PC-3 (cell line): ENCODE results near the gene LITAF. TPM values are rescaled to one million over a fixed set of nuclear protein-coding genes. Genes with fewer than 3 reads are reported as not detected.

Source experiments
- ATAC-seq: fragments of 200-7000 bp; cut with Tn5 transposase; 2 replicates; pipeline ENCODE4 v1.9.1; 2020; ENCODE audit warnings: mild to moderate bottlenecking, moderate library complexity
- BruUV-seq: library from RNA; stranded (reverse); fragments of 400-500 nt; replicated peaks from 2 replicates; lab custom pipeline; 2021; lab: Mats Ljungman, UMichigan
- CTCF ChIA-PET: fragments of 300-600 bp; sonication (Branson Sonifier 250); formaldehyde crosslinking; loops from one replicate; lab custom pipeline; 2022; ENCODE audit warnings: antibody characterized with exemption; lab: Charles Lee
- POLR2A ChIA-PET: fragments of 300-600 bp; sonication (Branson Sonifier 250); formaldehyde crosslinking; loops from one replicate; lab custom pipeline; 2022; ENCODE audit warnings: antibody characterized with exemption; ENCODE audit not compliant: unreplicated experiment; lab: Charles Lee
- DNase-seq: peaks from one replicate; pipeline ENCODE4 v3.0.0-alpha.2; 2015
- H2AFZ ChIP-seq: fragments of 300-600 bp; sonication (generic); 2 replicates; pipeline ENCODE4 v1.6.0; 2016; ENCODE audit warnings: antibody characterized with exemption, low read length
- H3F3A ChIP-seq: fragments of 300-600 bp; sonication (generic); one replicate; pipeline ENCODE4 v1.6.0; 2017; ENCODE audit warnings: antibody characterized with exemption, low read length, control low read depth, mild to moderate bottlenecking; ENCODE audit not compliant: unreplicated experiment
- H3K27ac ChIP-seq: fragments of 300-600 bp; sonication (generic); 2 replicates; pipeline ENCODE4 v1.5.1; 2016; ENCODE audit warnings: mild to moderate bottlenecking, low read length
- H3K27me3 ChIP-seq: fragments of 300-600 bp; sonication (generic); 2 replicates; pipeline ENCODE4 v1.6.1; 2016; ENCODE audit warnings: low read length, mixed read lengths
- H3K36me3 ChIP-seq: fragments of 300-600 bp; sonication (generic); 2 replicates; pipeline ENCODE4 v1.6.1; 2016; ENCODE audit warnings: low read depth, mixed run types, low read length, mixed read lengths
- H3K4me1 ChIP-seq: fragments of 300-600 bp; sonication (generic); 2 replicates; pipeline ENCODE4 v1.5.1; 2016; ENCODE audit warnings: low read length; ENCODE audit not compliant: insufficient read depth
- H3K4me2 ChIP-seq: fragments of 300-600 bp; sonication (generic); 2 replicates; pipeline ENCODE4 v1.6.0; 2016; ENCODE audit warnings: low read length
- H3K4me3 ChIP-seq: fragments of 300-600 bp; sonication (generic); 2 replicates; pipeline ENCODE4 v1.5.1; 2016; ENCODE audit warnings: mild to moderate bottlenecking, low read length, mixed read lengths
- H3K79me2 ChIP-seq: fragments of 300-600 bp; sonication (generic); 2 replicates; pipeline ENCODE4 v1.6.1; 2017; ENCODE audit warnings: low read length, mixed read lengths
- H3K9ac ChIP-seq: fragments of 300-600 bp; sonication (generic); 2 replicates; pipeline ENCODE4 v1.6.0; 2016; ENCODE audit warnings: mild to moderate bottlenecking, low read length
- H3K9me2 ChIP-seq: fragments of 300-600 bp; sonication (generic); replicated peaks from 2 replicates; pipeline ENCODE4 v1.6.1; 2016; ENCODE audit warnings: mixed run types, low read length, mixed read lengths
- H3K9me3 ChIP-seq: fragments of 300-600 bp; sonication (generic); 2 replicates; pipeline ENCODE4 v1.6.1; 2016; ENCODE audit warnings: low read length, mixed read lengths
- H4K20me1 ChIP-seq: fragments of 300-600 bp; sonication (generic); 2 replicates; pipeline ENCODE4 v1.6.1; 2016; ENCODE audit warnings: low read length, mixed read lengths
- CTCF ChIP-seq: fragments of 300-600 bp; sonication (generic); conservative IDR thresholded peaks from 2 replicates; pipeline ENCODE4 v1.5.1; 2017; ENCODE audit warnings: antibody characterized with exemption, low read depth, mild to moderate bottlenecking, low read length
- EZH2 ChIP-seq: fragments of 300-600 bp; sonication (generic); IDR thresholded peaks from one replicate; pipeline ENCODE4 v1.6.1; 2017; ENCODE audit warnings: antibody characterized with exemption, mild to moderate bottlenecking, low read length; ENCODE audit not compliant: unreplicated experiment
- EZH2phosphoT487 ChIP-seq: fragments of 300-600 bp; sonication (generic); IDR thresholded peaks from 2 replicates; pipeline ENCODE4 v1.6.1; 2018; ENCODE audit warnings: mild to moderate bottlenecking, antibody characterized with exemption, low read length, borderline replicate concordance
- intact Hi-C: fragments of 100-400 bp; cut with micrococcal nuclease; formaldehyde crosslinking; loops from 2 replicates; pipeline ENCODE4 v1.9.0; 2023
- total RNA-seq: library from RNA; depleted of rRNA; stranded (reverse); fragments of >200 nt; gene quantifications from 2 replicates; pipeline ENCODE4 v1.2.3, GENCODE V29; 2014

Gene LITAF
- total RNA-seq, 1 experiment from 2014 or later = 13.1 TPM

- intact Hi-C loops = no loop called here
These were observed 62.5 kb downstream of the LITAF start for GRCh38 chr16:11524098-11524760.

GRCh38 chr16:11521055-11521454 is 65.7 kb downstream of the LITAF start:
- Histone ChIP-seq H3K9ac (no peak overlapping the region), H3K27ac (no peak overlapping the region), H3K36me3 (no peaks in the 10 kb centered on the region), H3F3A (no peaks in the 10 kb centered on the region), H3K27me3 (no peaks in the 10 kb centered on the region), H3K9me2 (no peaks in the 10 kb centered on the region), H2AFZ (no peak overlapping the region), H3K79me2 (no peaks in the 10 kb centered on the region), H3K4me2 (no peak overlapping the region), H3K9me3 (no peaks in the 10 kb centered on the region), H3K4me1 (no peaks in the 10 kb centered on the region), H3K4me3 (no peak overlapping the region), H4K20me1 (no peaks in the 10 kb centered on the region)
- TF ChIP-seq EZH2phosphoT487 (no peak), EZH2 (no peak), CTCF (no peak)
- ChIA-PET CTCF (no interaction called here), POLR2A (no interaction called here)
- intact Hi-C loops = no loop called here
- DNase-seq (no peak), ATAC-seq (no peak)
- no TSS peak for BruUV-seq

More at GRCh38 chr16:11524098-11524760, 62.5 kb downstream of the LITAF start:
- Histone ChIP-seq H4K20me1 (no peaks in the 10 kb centered on the region), H3F3A (no peaks in the 10 kb centered on the region), H3K9ac (no peak overlapping the region), H3K9me3 (no peaks in the 10 kb centered on the region), H3K4me1 (no peaks in the 10 kb centered on the region), H3K79me2 (no peaks in the 10 kb centered on the region), H3K4me2 (no peak overlapping the region), H3K36me3 (no peaks in the 10 kb centered on the region), H3K4me3 (no peak overlapping the region), H3K27me3 (no peaks in the 10 kb centered on the region), H3K27ac (no peak overlapping the region), H2AFZ (no peak overlapping the region), H3K9me2 (no peaks in the 10 kb centered on the region)
- no peak for ATAC-seq
- DNase-seq = no peak
- BruUV-seq = no TSS peak
- TF ChIP-seq EZH2 (no peak), CTCF (no peak), EZH2phosphoT487 (no peak)
- ChIA-PET POLR2A (no interaction called here), CTCF (no interaction called here)

GRCh38 chr16:11520442-11520841 is 66.3 kb downstream of the LITAF start:
- ATAC-seq (no peak), DNase-seq (no peak)
- no peak overlapping the region for H2AFZ ChIP-seq
- no peaks in the 10 kb centered on the region for H3F3A ChIP-seq
- no peaks in the 10 kb centered on the region for H3K79me2 ChIP-seq
- no peak overlapping the region for H3K27ac ChIP-seq
- POLR2A ChIA-PET = no interaction called here
- no peak for TF ChIP-seq CTCF
- no peak for TF ChIP-seq EZH2phosphoT487
- no peak for TF ChIP-seq EZH2
- intact Hi-C loops = no loop called here
- H3K27me3 ChIP-seq = no peaks in the 10 kb centered on the region
- H4K20me1 ChIP-seq = no peaks in the 10 kb centered on the region
- CTCF ChIA-PET = no interaction called here
- no peaks in the 10 kb centered on the region for H3K4me1 ChIP-seq
- no peaks in the 10 kb centered on the region for H3K9me3 ChIP-seq
- H3K36me3 ChIP-seq = no peaks in the 10 kb centered on the region
- H3K9me2 ChIP-seq = no peaks in the 10 kb centered on the region
- H3K4me3 ChIP-seq = no peak overlapping the region
- no peak overlapping the region for H3K9ac ChIP-seq
- H3K4me2 ChIP-seq = no peak overlapping the region
- no TSS peak for BruUV-seq
